HEK293 (cell line): ENCODE results near the gene CDC20.

Source experiments
- GFI1B ChIP-seq: fragments of 450-650 bp; formaldehyde crosslinking; IDR thresholded peaks from 2 replicates; pipeline ENCODE4 v1.5.1; 2016; ENCODE audit warnings: missing biosample characterization, missing genetic modification characterization
- PRDM4 ChIP-seq: fragments of 450-650 bp; formaldehyde crosslinking; IDR thresholded peaks from 2 replicates; pipeline ENCODE4 v1.5.1; 2017; ENCODE audit warnings: missing biosample characterization, missing genetic modification characterization
- PRDM6 ChIP-seq: fragments of 450-650 bp; formaldehyde crosslinking; IDR thresholded peaks from 2 replicates; pipeline ENCODE4 v1.5.1; 2017; ENCODE audit warnings: missing biosample characterization, missing genetic modification characterization
- REST ChIP-seq: fragments of 450-650 bp; formaldehyde crosslinking; IDR thresholded peaks from 2 replicates; pipeline ENCODE4 v1.5.1; 2016; ENCODE audit warnings: missing biosample characterization, missing genetic modification characterization
- TCF7L2 ChIP-seq: IDR thresholded peaks from 2 replicates; pipeline ENCODE4 v1.6.1; 2011; ENCODE audit warnings: low read depth, mild to moderate bottlenecking, inconsistent platforms, low read length, moderate library complexity, borderline replicate concordance
- YY2 ChIP-seq: fragments of 450-650 bp; formaldehyde crosslinking; IDR thresholded peaks from 2 replicates; pipeline ENCODE4 v1.5.1; 2016; ENCODE audit warnings: missing biosample characterization, missing genetic modification characterization
- ZBTB1 ChIP-seq: fragments of 450-650 bp; formaldehyde crosslinking; IDR thresholded peaks from 2 replicates; pipeline ENCODE4 v1.5.1; 2016; ENCODE audit warnings: missing biosample characterization, missing genetic modification characterization
- ZBTB10 ChIP-seq: fragments of 450-650 bp; formaldehyde crosslinking; IDR thresholded peaks from 2 replicates; pipeline ENCODE4 v1.5.1; 2016; ENCODE audit warnings: missing biosample characterization, missing genetic modification characterization
- ZBTB17 ChIP-seq: fragments of 450-650 bp; formaldehyde crosslinking; IDR thresholded peaks from 2 replicates; pipeline ENCODE4 v1.5.1; 2016; ENCODE audit warnings: missing biosample characterization, missing genetic modification characterization
- ZBTB20 ChIP-seq: fragments of 450-650 bp; formaldehyde crosslinking; IDR thresholded peaks from 2 replicates; pipeline ENCODE4 v1.5.1; 2016; ENCODE audit warnings: missing biosample characterization, missing genetic modification characterization
- ZEB2 ChIP-seq: fragments of 450-650 bp; formaldehyde crosslinking; IDR thresholded peaks from 2 replicates; pipeline ENCODE4 v1.5.1; 2016; ENCODE audit warnings: missing biosample characterization, missing genetic modification characterization
- ZFP37 ChIP-seq: fragments of 450-650 bp; formaldehyde crosslinking; IDR thresholded peaks from 2 replicates; pipeline ENCODE4 v1.5.1; 2016; ENCODE audit warnings: missing biosample characterization, missing genetic modification characterization
- ZFP69B ChIP-seq: fragments of 450-650 bp; formaldehyde crosslinking; IDR thresholded peaks from 2 replicates; pipeline ENCODE4 v1.5.1; 2016; ENCODE audit warnings: missing biosample characterization, missing genetic modification characterization
- ZNF433 ChIP-seq: fragments of 450-650 bp; formaldehyde crosslinking; IDR thresholded peaks from 2 replicates; pipeline ENCODE4 v1.5.1; 2016; ENCODE audit warnings: missing biosample characterization, missing genetic modification characterization, low read depth
- ZNF501 ChIP-seq: fragments of 450-650 bp; formaldehyde crosslinking; IDR thresholded peaks from 2 replicates; pipeline ENCODE4 v1.5.1; 2016; ENCODE audit warnings: missing biosample characterization, missing genetic modification characterization
- ZNF518A ChIP-seq: fragments of 450-650 bp; formaldehyde crosslinking; conservative IDR thresholded peaks from 2 replicates; pipeline ENCODE4 v1.5.1; 2016; ENCODE audit warnings: low read depth, missing biosample characterization, missing genetic modification characterization
- ZNF585B ChIP-seq: fragments of 450-650 bp; formaldehyde crosslinking; IDR thresholded peaks from 2 replicates; pipeline ENCODE4 v1.5.1; 2016; ENCODE audit warnings: missing biosample characterization, missing genetic modification characterization
- ZNF624 ChIP-seq: fragments of 450-650 bp; formaldehyde crosslinking; IDR thresholded peaks from 2 replicates; pipeline ENCODE4 v1.5.1; 2017; ENCODE audit warnings: missing biosample characterization, missing genetic modification characterization
- ZNF658 ChIP-seq: fragments of 450-650 bp; formaldehyde crosslinking; IDR thresholded peaks from 2 replicates; pipeline ENCODE4; 2016; ENCODE audit warnings: missing biosample characterization, missing genetic modification characterization
- ZNF664 ChIP-seq: fragments of 450-650 bp; formaldehyde crosslinking; IDR thresholded peaks from 2 replicates; pipeline ENCODE4 v1.5.1; 2016; ENCODE audit warnings: missing biosample characterization, missing genetic modification characterization
- ZSCAN4 ChIP-seq: fragments of 450-650 bp; formaldehyde crosslinking; IDR thresholded peaks from 2 replicates; pipeline ENCODE4 v1.5.1; 2017; ENCODE audit warnings: missing biosample characterization, missing genetic modification characterization
- ZSCAN5A ChIP-seq: fragments of 450-650 bp; formaldehyde crosslinking; IDR thresholded peaks from 2 replicates; pipeline ENCODE4 v1.5.1; 2016; ENCODE audit warnings: missing biosample characterization, missing genetic modification characterization

CDC20 gene

GRCh38 chr1:43396059-43396458 lies 37.3 kb downstream of the CDC20 start (continued):
- TF ChIP-seq ZNF518A (tag by site-specific recombination) = no peak
- TF ChIP-seq GFI1B (tag by site-specific recombination) = no peak
- 0 out of 2 replicates have a peak, but pooled peaks have one; percentile 58 for TF ChIP-seq ZNF501 (tag by site-specific recombination)
- 0 out of 2 replicates have a peak, but pooled peaks have one; percentile 35 for TF ChIP-seq ZEB2 (tag by site-specific recombination)
- no peak for TF ChIP-seq ZBTB1 (tag by site-specific recombination)
- no peak for TF ChIP-seq TCF7L2
- TF ChIP-seq ZBTB20 (tag by site-specific recombination) = 0 out of 2 replicates have a peak, but pooled peaks have one; percentile 16
- TF ChIP-seq ZNF585B (tag by site-specific recombination) = no peak
- no peak for TF ChIP-seq YY2
- no peak for TF ChIP-seq ZNF624 (tag by site-specific recombination)
- TF ChIP-seq PRDM6 = peak; percentile 99
- TF ChIP-seq PRDM4 (tag by site-specific recombination) = peak; percentile 96
- no peak for TF ChIP-seq ZBTB17 (tag by site-specific recombination)
- no peak for TF ChIP-seq REST (tag by site-specific recombination)
- no peak for TF ChIP-seq ZNF658 (tag by site-specific recombination)
- TF ChIP-seq ZFP69B (tag by site-specific recombination) = no peak
- TF ChIP-seq ZFP37 (tag by site-specific recombination) = no peak
- TF ChIP-seq ZSCAN4 (tag by site-specific recombination) = 0 out of 2 replicates have a peak, but pooled peaks have one; percentile 13
- peak; percentile 84 for TF ChIP-seq ZNF664 (tag by site-specific recombination)
- TF ChIP-seq ZNF433 (tag by site-specific recombination) = no peak
- no peak for TF ChIP-seq ZSCAN5A
- TF ChIP-seq ZBTB10 = no peak
